Measurements from ENCODE around the gene SLCO2A1.

Gene SLCO2A1

GRCh38 chr3:133939463-133939835, 90.3 kb downstream of the SLCO2A1 start:
- no peak overlapping the region for H3K27ac ChIP-seq
- H3K27me3 ChIP-seq = 0 out of 22 replicates have a peak, but pooled peaks cover 0 to 5% (median 0%) of the 10 kb centered on the region in 11 experiments
- no peak overlapping the region for H3K4me3 ChIP-seq
- peaks cover 20 to 48% (median 38%) of the 10 kb centered on the region in 10 experiments for H3K4me1 ChIP-seq
- H3K9ac ChIP-seq = no peak overlapping the region
- no peaks in the 10 kb centered on the region for H3K9me3 ChIP-seq (replicated peaks in 1 of 11)
- no peaks in the 10 kb centered on the region for H3K36me3 ChIP-seq
- H3K4me2 ChIP-seq = peak overlapping the region in 3 of 11 experiments; percentile 13 to 53 (median 46); a peak in 3 of 22 replicates
- no peaks in the 10 kb centered on the region for H4K20me1 ChIP-seq
- TF ChIP-seq Cebpa-rat (IDR thresholded peaks at IDR 0.05) = no peak

GRCh38 chr3:133938770-133939462, 90.8 kb downstream of the SLCO2A1 start:
- no peak overlapping the region for H3K9ac ChIP-seq
- H3K4me1 ChIP-seq = peaks cover 24 to 49% (median 38%) of the 10 kb centered on the region in 10 experiments
- H3K4me2 ChIP-seq = peak overlapping the region in 8 of 11 experiments; percentile 18 to 62 (median 40); a peak in 14 of 22 replicates
- H3K27ac ChIP-seq = no peak overlapping the region
- no peak overlapping the region for H3K4me3 ChIP-seq
- no peaks in the 10 kb centered on the region for H3K36me3 ChIP-seq
- TF ChIP-seq Cebpa-rat (IDR thresholded peaks at IDR 0.05) = no peak
- H3K9me3 ChIP-seq (replicated peaks in 1 of 11) = no peaks in the 10 kb centered on the region
- no peaks in the 10 kb centered on the region for H4K20me1 ChIP-seq
- 0 out of 22 replicates have a peak, but pooled peaks cover 0 to 5% (median 0%) of the 10 kb centered on the region in 11 experiments for H3K27me3 ChIP-seq

- no peaks in the 10 kb centered on the region for H4K20me1 ChIP-seq
- H3K4me2 ChIP-seq = peak overlapping the region in 8 of 11 experiments; percentile 18 to 62 (median 40); a peak in 14 of 22 replicates
- H3K4me3 ChIP-seq = no peak overlapping the region
- H3K27me3 ChIP-seq = 0 out of 22 replicates have a peak, but pooled peaks cover 0 to 5% (median 0%) of the 10 kb centered on the region in 11 experiments
- H3K27ac ChIP-seq = no peak overlapping the region
- TF ChIP-seq Cebpa-rat (IDR thresholded peaks at IDR 0.05) = no peak
- no peaks in the 10 kb centered on the region for H3K9me3 ChIP-seq (replicated peaks in 1 of 11)
- peaks cover 18 to 45% (median 31%) of the 10 kb centered on the region in 10 experiments for H3K4me1 ChIP-seq
- H3K9ac ChIP-seq = no peak overlapping the region
- no peaks in the 10 kb centered on the region for H3K36me3 ChIP-seq
These were observed 91.7 kb downstream of the SLCO2A1 start for GRCh38 chr3:133937756-133938601.

GRCh38 chr3:133937061-133937686, 92.6 kb downstream of the SLCO2A1 start:
- Histone ChIP-seq H3K27me3 (0 out of 22 replicates have a peak, but pooled peaks cover 0 to 5% (median 0%) of the 10 kb centered on the region in 11 experiments), H3K4me3 (no peak overlapping the region), H3K27ac (no peak overlapping the region), H3K9ac (no peak overlapping the region), H4K20me1 (no peaks in the 10 kb centered on the region), H3K4me2 (no peak overlapping the region), H3K4me1 (peaks cover 11 to 37% (median 23%) of the 10 kb centered on the region in 10 experiments), H3K9me3 (replicated peaks in 1 of 11) (no peaks in the 10 kb centered on the region), H3K36me3 (no peaks in the 10 kb centered on the region)
- TF ChIP-seq Cebpa-rat (IDR thresholded peaks at IDR 0.05) = no peak

GRCh38 chr3:133935843-133936769, 93.6 kb downstream of the SLCO2A1 start:
- no peak overlapping the region for H3K9ac ChIP-seq
- no peak for TF ChIP-seq Cebpa-rat (IDR thresholded peaks at IDR 0.05)
- no peaks in the 10 kb centered on the region for H4K20me1 ChIP-seq
- 0 out of 22 replicates have a peak, but pooled peaks cover 0 to 5% (median 0%) of the 10 kb centered on the region in 11 experiments for H3K27me3 ChIP-seq
- H3K36me3 ChIP-seq = no peaks in the 10 kb centered on the region
- H3K9me3 ChIP-seq (replicated peaks in 1 of 11) = no peaks in the 10 kb centered on the region
- no peak overlapping the region for H3K27ac ChIP-seq
- no peak overlapping the region for H3K4me2 ChIP-seq
- peaks cover 11 to 35% (median 20%) of the 10 kb centered on the region in 10 experiments for H3K4me1 ChIP-seq
- no peak overlapping the region for H3K4me3 ChIP-seq

- Histone ChIP-seq H3K36me3 (no peaks in the 10 kb centered on the region), H3K27ac (no peak overlapping the region; a peak in 1 of 22 replicates), H3K27me3 (0 out of 22 replicates have a peak, but pooled peaks cover 0 to 5% (median 0%) of the 10 kb centered on the region in 11 experiments), H3K4me1 (peaks cover 11 to 35% (median 20%) of the 10 kb centered on the region in 10 experiments), H4K20me1 (no peaks in the 10 kb centered on the region), H3K4me2 (peak overlapping the region in 6 of 11 experiments; percentile 70 to 82 (median 76); a peak in 7 of 22 replicates), H3K9me3 (replicated peaks in 1 of 11) (no peaks in the 10 kb centered on the region), H3K9ac (no peak overlapping the region), H3K4me3 (no peak overlapping the region)
- TF ChIP-seq Cebpa-rat (IDR thresholded peaks at IDR 0.05) = no peak
These were observed 94.5 kb downstream of the SLCO2A1 start for GRCh38 chr3:133934996-133935842.
